MCF 10A (cell line): ENCODE results near the gene WNT1. TPM values are rescaled to one million over a fixed set of nuclear protein-coding genes. Genes with fewer than 3 reads are reported as not detected.
A peak's percentile ranks its signal among the peaks of the same experiment; 100 is the strongest.

Experiments used
- BruUV-seq: library from RNA; stranded (reverse); fragments of 400-500 nt; replicated peaks from 2 replicates; lab custom pipeline; 2021; lab: Mats Ljungman, UMichigan
- CTCF ChIA-PET: fragments of 300-600 bp; sonication (Branson Sonifier 250); formaldehyde crosslinking; extraction: SDS; loops from one replicate; lab custom pipeline; 2021; ENCODE audit warnings: antibody characterized with exemption, inconsistent platforms; lab: Yijun Ruan, JAX
- POLR2A ChIA-PET: fragments of 300-600, 350-650 bp; sonication (Branson Sonifier 250); formaldehyde crosslinking; extraction: SDS; loops from one replicate; lab custom pipeline; 2020; ENCODE audit warnings: antibody characterized with exemption, inconsistent platforms; lab: Yijun Ruan, JAX
- DNase-seq: peaks from one replicate; pipeline ENCODE4 v3.0.0-alpha.2; 2018; ENCODE audit not compliant: unreplicated experiment
- H3K27ac Mint-ChIP-seq: one replicate; pipeline ENCODE4 v1.8.0; 2022; ENCODE audit warnings: mild to moderate bottlenecking, low read depth, mixed read lengths; ENCODE audit not compliant: unreplicated experiment
- H3K27me3 Mint-ChIP-seq: one replicate; pipeline ENCODE4 v1.8.0; 2022; ENCODE audit warnings: mixed read lengths; ENCODE audit not compliant: insufficient read depth, unreplicated experiment
- H3K36me3 Mint-ChIP-seq: one replicate; pipeline ENCODE4 v1.8.0; 2022; ENCODE audit warnings: mild to moderate bottlenecking, moderate library complexity, mixed read lengths; ENCODE audit not compliant: insufficient read depth, unreplicated experiment
- H3K4me1 Mint-ChIP-seq: one replicate; pipeline ENCODE4 v1.8.0; 2022; ENCODE audit warnings: mixed read lengths; ENCODE audit not compliant: insufficient read depth, unreplicated experiment
- H3K4me3 Mint-ChIP-seq: one replicate; pipeline ENCODE4 v1.8.0; 2022; ENCODE audit warnings: mild to moderate bottlenecking, moderate library complexity, mixed read lengths; ENCODE audit not compliant: unreplicated experiment
- H3K9me3 Mint-ChIP-seq: one replicate; pipeline ENCODE4 v1.8.0; 2022; ENCODE audit warnings: mixed read lengths; ENCODE audit not compliant: unreplicated experiment
- CTCF ChIP-seq: fragments of 200-600 bp; IDR thresholded peaks from one replicate; pipeline ENCODE4 v1.8.0; 2022; ENCODE audit warnings: antibody characterized with exemption, mild to moderate bottlenecking; ENCODE audit not compliant: unreplicated experiment
- intact Hi-C: fragments of 100-400 bp; cut with micrococcal nuclease; formaldehyde crosslinking; loops from 2 replicates; pipeline ENCODE4 v1.14.1; 2022
- total RNA-seq: library from RNA; stranded (reverse); gene quantifications from 2 replicates; pipeline ENCODE4 v1.2.3, GENCODE V29; 2022

WNT1 gene
- total RNA-seq, 1 experiment from 2014 or later, result not detected

- Mint-ChIP-seq H3K27me3 (no peaks in the 10 kb centered on the region), H3K4me1 (peaks cover 34% of the 10 kb centered on the region), H3K36me3 (peaks cover 15% of the 10 kb centered on the region), H3K27ac (no peak overlapping the region), H3K4me3 (peak overlapping the region; percentile 99), H3K9me3 (no peaks in the 10 kb centered on the region)
- intact Hi-C loops, result no loop called here
- POLR2A ChIA-PET, result interaction anchor here (0.6 to 3.5 kb wide), 15 partner anchors 10 to 1263 kb away, joined by 3 to 20 read pairs (median 7); partner anchors contain the start of genes DDX23, LMBR1L, RND1 and TUBA1B
- no peak for TF ChIP-seq CTCF
- BruUV-seq, result no TSS peak
- no peak for DNase-seq
- CTCF ChIA-PET, result interaction anchor here (0.5 to 2.7 kb wide), 11 partner anchors 13 to 1905 kb away, joined by 3 to 13 read pairs (median 4); partner anchors contain the start of gene WNT1
These were observed 20.1 kb upstream of the WNT1 start for GRCh38 chr12:48958049-48958388.

GRCh38 chr12:48960834-48961233 is 17.3 kb upstream of the WNT1 start:
- ChIA-PET POLR2A (no interaction called here), CTCF (interaction anchor here (0.6 to 3.3 kb wide), 5 partner anchors 10 to 227 kb away, joined by 3 to 15 read pairs (median 6); partner anchors contain the start of genes WNT1 and WNT10B)
- BruUV-seq, result no TSS peak
- Mint-ChIP-seq H3K4me1 (peaks cover 26% of the 10 kb centered on the region), H3K9me3 (no peaks in the 10 kb centered on the region), H3K36me3 (peaks cover 6% of the 10 kb centered on the region), H3K4me3 (no peak overlapping the region), H3K27me3 (no peaks in the 10 kb centered on the region), H3K27ac (no peak overlapping the region)
- no peak for DNase-seq
- no peak for TF ChIP-seq CTCF
- intact Hi-C loops, result no loop called here

GRCh38 chr12:48961331-48961730 is 16.8 kb upstream of the WNT1 start:
- Mint-ChIP-seq H3K4me3 (no peak overlapping the region), H3K36me3 (peaks cover 2% of the 10 kb centered on the region), H3K27me3 (no peaks in the 10 kb centered on the region), H3K4me1 (peaks cover 21% of the 10 kb centered on the region), H3K9me3 (no peaks in the 10 kb centered on the region), H3K27ac (no peak overlapping the region)
- TF ChIP-seq CTCF, result no peak
- no TSS peak for BruUV-seq
- intact Hi-C loops, result no loop called here
- CTCF ChIA-PET, result interaction anchor here (1.1 to 3.3 kb wide), 4 partner anchors 10 to 27 kb away, joined by 3 to 15 read pairs (median 7); partner anchors contain the start of genes WNT1 and WNT10B
- POLR2A ChIA-PET, result no interaction called here
- DNase-seq, result no peak

- no peaks in the 10 kb centered on the region for H3K27me3 Mint-ChIP-seq
- TF ChIP-seq CTCF, result no peak
- ChIA-PET CTCF (interaction anchor here (0.7 to 3.3 kb wide), 5 partner anchors 10 to 396 kb away, joined by 3 to 15 read pairs (median 5); partner anchors contain the start of gene WNT10B), POLR2A (interaction anchor here (0.5 kb wide), 1 partner anchor 258 kb away, joined by 5 read pairs; no protein-coding TSS in a partner anchor)
- H3K36me3 Mint-ChIP-seq, result no peaks in the 10 kb centered on the region
- H3K9me3 Mint-ChIP-seq, result no peaks in the 10 kb centered on the region
- H3K27ac Mint-ChIP-seq, result no peak overlapping the region
- DNase-seq, result no peak
- BruUV-seq, result no TSS peak
- no peak overlapping the region for H3K4me3 Mint-ChIP-seq
- peaks cover 19% of the 10 kb centered on the region for H3K4me1 Mint-ChIP-seq
- intact Hi-C loops, result no loop called here
These were observed 16.3 kb upstream of the WNT1 start for GRCh38 chr12:48961801-48962200.
